Endometrium (tissue), 2 donors: Measurements from ENCODE around the gene SLC35F4.
"Not testable (repeated sequence)": the region's sequence is repeated elsewhere in the genome, so short reads cannot be mapped to it uniquely, and the experiment has no call there.

ENCODE experiments used
- FAIRE-seq: peaks from 2 replicates; lab custom pipeline; 2012; peaks lifted over from hg19 to GRCh38; lab: Jason Lieb, UNC
- donor health status: control.
- donor health status: control.

Gene SLC35F4

GRCh38 chr14:57725399-57726077, 140.4 kb downstream of the SLC35F4 start:
- FAIRE-seq, result no peak

- FAIRE-seq, result not testable (repeated sequence)
These were observed 143.8 kb downstream of the SLC35F4 start for GRCh38 chr14:57722141-57722540.

- no peak for FAIRE-seq
These were observed 151.4 kb downstream of the SLC35F4 start for GRCh38 chr14:57714487-57714931.

GRCh38 chr14:57712698-57713097, 153.2 kb downstream of the SLC35F4 start:
- no peak for FAIRE-seq

GRCh38 chr14:57712102-57712501, 153.8 kb downstream of the SLC35F4 start:
- no peak for FAIRE-seq

GRCh38 chr14:57709909-57710308, 156.0 kb downstream of the SLC35F4 start:
- no peak for FAIRE-seq

- not testable (repeated sequence) for FAIRE-seq
These were observed 156.8 kb downstream of the SLC35F4 start for GRCh38 chr14:57709086-57709485.

- no peak for FAIRE-seq
These were observed 158.7 kb downstream of the SLC35F4 start for GRCh38 chr14:57707219-57707618.

- FAIRE-seq, result no peak
These were observed 161.1 kb downstream of the SLC35F4 start for GRCh38 chr14:57704763-57705162.

GRCh38 chr14:57699947-57700346, 165.9 kb downstream of the SLC35F4 start:
- FAIRE-seq, result no peak

- FAIRE-seq, result no peak
These were observed 173.2 kb downstream of the SLC35F4 start for GRCh38 chr14:57692671-57693070.

- no peak for FAIRE-seq
These were observed 178.5 kb downstream of the SLC35F4 start for GRCh38 chr14:57687416-57687815.

- no peak for FAIRE-seq
These were observed 179.6 kb downstream of the SLC35F4 start for GRCh38 chr14:57686304-57686703.

- FAIRE-seq, result no peak
These were observed 194.9 kb downstream of the SLC35F4 start for GRCh38 chr14:57671021-57671420.

- FAIRE-seq, result no peak
These were observed 205.7 kb downstream of the SLC35F4 start for GRCh38 chr14:57660208-57660607.

GRCh38 chr14:57659052-57659451, 206.8 kb downstream of the SLC35F4 start:
- no peak for FAIRE-seq

GRCh38 chr14:57657487-57657886, 208.4 kb downstream of the SLC35F4 start:
- FAIRE-seq, result no peak

- no peak for FAIRE-seq
These were observed 209.0 kb downstream of the SLC35F4 start for GRCh38 chr14:57656853-57657252.

- no peak for FAIRE-seq
These were observed 213.1 kb downstream of the SLC35F4 start for GRCh38 chr14:57652769-57653168.

- no peak for FAIRE-seq
These were observed 224.1 kb downstream of the SLC35F4 start for GRCh38 chr14:57641776-57642175.

- FAIRE-seq, result no peak
These were observed 225.9 kb downstream of the SLC35F4 start for GRCh38 chr14:57640036-57640435.

GRCh38 chr14:57637901-57638300, 228.0 kb downstream of the SLC35F4 start:
- no peak for FAIRE-seq

- FAIRE-seq, result no peak
These were observed 231.6 kb downstream of the SLC35F4 start for GRCh38 chr14:57634335-57634734.

- no peak for FAIRE-seq
These were observed 233.2 kb downstream of the SLC35F4 start for GRCh38 chr14:57632649-57633048.
